HG02571 (cell line): Measurements from ENCODE around the gene CEP85L.

ENCODE experiments used
- ATAC-seq: cut with Tn5 transposase; IDR thresholded peaks from one replicate; pipeline ENCODE4 v1.9.1; 2021; ENCODE audit warnings: mild to moderate bottlenecking, moderate library complexity; ENCODE audit not compliant: unreplicated experiment

CEP85L gene

GRCh38 chr6:118625833-118626232, 25.6 kb downstream of the CEP85L start:
- no peak for ATAC-seq

GRCh38 chr6:118621799-118622470, 29.5 kb downstream of the CEP85L start:
- ATAC-seq: no peak

- ATAC-seq: no peak
These were observed 31.2 kb downstream of the CEP85L start for GRCh38 chr6:118620202-118620601.

- ATAC-seq: peak; percentile 72
These were observed 32.6 kb downstream of the CEP85L start for GRCh38 chr6:118618676-118619377.

GRCh38 chr6:118617417-118617816, 34.0 kb downstream of the CEP85L start:
- ATAC-seq: no peak

- ATAC-seq: no peak
These were observed 40.1 kb downstream of the CEP85L start for GRCh38 chr6:118611334-118611733.

GRCh38 chr6:118606858-118607257, 44.5 kb downstream of the CEP85L start:
- no peak for ATAC-seq

GRCh38 chr6:118606268-118606667, 45.1 kb downstream of the CEP85L start:
- no peak for ATAC-seq

GRCh38 chr6:118603372-118603771, 48.0 kb downstream of the CEP85L start:
- ATAC-seq: no peak

- no peak for ATAC-seq
These were observed 49.1 kb downstream of the CEP85L start for GRCh38 chr6:118602300-118602699.

- no peak for ATAC-seq
These were observed 53.1 kb downstream of the CEP85L start for GRCh38 chr6:118598324-118598723.

GRCh38 chr6:118597636-118598035, 53.8 kb downstream of the CEP85L start:
- no peak for ATAC-seq

- no peak for ATAC-seq
These were observed 54.5 kb downstream of the CEP85L start for GRCh38 chr6:118596774-118597320.

- ATAC-seq: no peak
These were observed 56.5 kb downstream of the CEP85L start for GRCh38 chr6:118594877-118595276.

GRCh38 chr6:118591897-118592296, 59.5 kb downstream of the CEP85L start:
- ATAC-seq: no peak

GRCh38 chr6:118589649-118590365, 61.6 kb downstream of the CEP85L start:
- ATAC-seq: no peak

GRCh38 chr6:118589186-118589585, 62.2 kb downstream of the CEP85L start:
- ATAC-seq: no peak

GRCh38 chr6:118588626-118589025, 62.8 kb downstream of the CEP85L start:
- no peak for ATAC-seq

GRCh38 chr6:118586746-118587485, 64.5 kb downstream of the CEP85L start:
- no peak for ATAC-seq

GRCh38 chr6:118584911-118585310, 66.5 kb downstream of the CEP85L start:
- no peak for ATAC-seq

GRCh38 chr6:118581489-118581959, 69.9 kb downstream of the CEP85L start:
- no peak for ATAC-seq
